ENCODE results near the gene SLC35B3. TPM values are rescaled to one million over a fixed set of nuclear protein-coding genes. Genes with fewer than 3 reads are reported as not detected.
"Not testable (repeated sequence)": the region's sequence is repeated elsewhere in the genome, so short reads cannot be mapped to it uniquely, and the experiment has no call there.

SLC35B3 gene
- total RNA-seq, 1 experiment from 2014 or later, result 22.0 TPM

DNA sequence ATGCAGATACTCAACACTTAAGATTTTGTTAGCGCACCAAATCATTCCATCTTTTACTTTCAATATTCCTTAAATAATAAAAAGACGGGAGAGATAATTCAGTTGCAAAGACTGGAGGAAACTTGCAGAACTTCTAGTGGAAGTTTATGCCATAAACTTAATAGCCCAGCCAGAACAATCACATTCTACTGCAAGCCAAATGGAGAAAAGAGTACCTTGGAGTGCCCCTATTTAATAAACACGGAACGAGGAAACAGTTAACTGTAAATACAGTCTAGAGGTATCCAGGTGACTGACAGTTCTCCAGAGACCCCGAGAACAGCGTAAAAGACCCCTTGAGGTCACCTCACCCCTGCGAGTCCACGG, 635 bp downstream of the SLC35B3 start:
- ChIA-PET POLR2A (no interaction called here), CTCF (interaction anchor here (0.7 kb wide), 1 partner anchor 9 kb away, joined by 3 read pairs; no protein-coding TSS in a partner anchor)
- DNase-seq (ENCODE audit: unreplicated experiment), result no peak
- no TSS peak for BruUV-seq (replicated peaks)
- Mint-ChIP-seq H3K4me1 (ENCODE audit: insufficient read depth, unreplicated experiment) (peaks cover 25% of the 10 kb centered on the region), H3K27me3 (ENCODE audit: insufficient read depth, unreplicated experiment) (no peaks in the 10 kb centered on the region), H3K9me3 (ENCODE audit: unreplicated experiment) (no peaks in the 10 kb centered on the region), H3K36me3 (ENCODE audit: insufficient read depth, unreplicated experiment) (peaks cover 18% of the 10 kb centered on the region), H3K27ac (ENCODE audit: low read depth, unreplicated experiment) (peak overlapping the region; percentile 98), H3K4me3 (ENCODE audit: unreplicated experiment) (peak overlapping the region; percentile 95)
- intact Hi-C loops (cut with micrococcal nuclease), result loop anchor here (10.0 kb wide), 1 partner anchor 1990 kb away; no protein-coding TSS in a partner anchor
- TF ChIP-seq, protein P1, sequence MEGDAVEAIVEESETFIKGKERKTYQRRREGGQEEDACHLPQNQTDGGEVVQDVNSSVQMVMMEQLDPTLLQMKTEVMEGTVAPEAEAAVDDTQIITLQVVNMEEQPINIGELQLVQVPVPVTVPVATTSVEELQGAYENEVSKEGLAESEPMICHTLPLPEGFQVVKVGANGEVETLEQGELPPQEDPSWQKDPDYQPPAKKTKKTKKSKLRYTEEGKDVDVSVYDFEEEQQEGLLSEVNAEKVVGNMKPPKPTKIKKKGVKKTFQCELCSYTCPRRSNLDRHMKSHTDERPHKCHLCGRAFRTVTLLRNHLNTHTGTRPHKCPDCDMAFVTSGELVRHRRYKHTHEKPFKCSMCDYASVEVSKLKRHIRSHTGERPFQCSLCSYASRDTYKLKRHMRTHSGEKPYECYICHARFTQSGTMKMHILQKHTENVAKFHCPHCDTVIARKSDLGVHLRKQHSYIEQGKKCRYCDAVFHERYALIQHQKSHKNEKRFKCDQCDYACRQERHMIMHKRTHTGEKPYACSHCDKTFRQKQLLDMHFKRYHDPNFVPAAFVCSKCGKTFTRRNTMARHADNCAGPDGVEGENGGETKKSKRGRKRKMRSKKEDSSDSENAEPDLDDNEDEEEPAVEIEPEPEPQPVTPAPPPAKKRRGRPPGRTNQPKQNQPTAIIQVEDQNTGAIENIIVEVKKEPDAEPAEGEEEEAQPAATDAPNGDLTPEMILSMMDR (IDR thresholded peaks at IDR 0.05; ENCODE audit: unreplicated experiment), result no peak

DNA sequence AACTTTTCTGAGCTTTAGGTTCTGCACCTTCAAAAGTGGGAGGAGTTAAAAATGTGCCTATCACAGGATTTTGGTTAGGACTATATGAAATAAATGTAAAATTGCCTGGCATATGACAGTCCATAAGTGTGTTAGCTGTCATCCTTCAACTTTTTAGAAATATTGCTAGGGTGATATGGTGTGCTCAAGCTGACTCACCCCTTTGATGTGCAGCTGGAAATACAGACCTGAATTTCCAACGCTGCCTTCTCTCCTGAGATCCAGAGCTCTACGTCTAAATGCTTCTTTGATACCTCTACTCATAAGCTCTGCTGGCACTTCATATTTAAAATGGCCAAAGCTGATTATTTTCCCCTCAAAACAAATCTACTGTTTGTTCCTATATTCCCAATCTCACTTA, 2.7 kb downstream of the SLC35B3 start:
- no peak overlapping the region for H3K27ac Mint-ChIP-seq (ENCODE audit: low read depth, unreplicated experiment)
- H3K9me3 Mint-ChIP-seq (ENCODE audit: unreplicated experiment), result no peaks in the 10 kb centered on the region
- DNase-seq (ENCODE audit: unreplicated experiment), result no peak
- H3K27me3 Mint-ChIP-seq (ENCODE audit: insufficient read depth, unreplicated experiment), result no peaks in the 10 kb centered on the region
- POLR2A ChIA-PET, result interaction anchor here (1.3 to 1.5 kb wide), 2 partner anchors 14 to 1997 kb away, joined by 3 read pairs; no protein-coding TSS in a partner anchor
- CTCF ChIA-PET, result interaction anchor here (0.6 kb wide), 1 partner anchor 1182 kb away, joined by 4 read pairs; no protein-coding TSS in a partner anchor
- intact Hi-C loops (cut with micrococcal nuclease), result loop anchor here (10.0 kb wide), 1 partner anchor 1992 kb away; no protein-coding TSS in a partner anchor
- peaks cover 28% of the 10 kb centered on the region for H3K36me3 Mint-ChIP-seq (ENCODE audit: insufficient read depth, unreplicated experiment)
- TF ChIP-seq, protein P1 (IDR thresholded peaks at IDR 0.05; ENCODE audit: unreplicated experiment), result no peak
- H3K4me3 Mint-ChIP-seq (ENCODE audit: unreplicated experiment), result no peak overlapping the region
- H3K4me1 Mint-ChIP-seq (ENCODE audit: insufficient read depth, unreplicated experiment), result peaks cover 25% of the 10 kb centered on the region
- no TSS peak for BruUV-seq (replicated peaks)

DNA sequence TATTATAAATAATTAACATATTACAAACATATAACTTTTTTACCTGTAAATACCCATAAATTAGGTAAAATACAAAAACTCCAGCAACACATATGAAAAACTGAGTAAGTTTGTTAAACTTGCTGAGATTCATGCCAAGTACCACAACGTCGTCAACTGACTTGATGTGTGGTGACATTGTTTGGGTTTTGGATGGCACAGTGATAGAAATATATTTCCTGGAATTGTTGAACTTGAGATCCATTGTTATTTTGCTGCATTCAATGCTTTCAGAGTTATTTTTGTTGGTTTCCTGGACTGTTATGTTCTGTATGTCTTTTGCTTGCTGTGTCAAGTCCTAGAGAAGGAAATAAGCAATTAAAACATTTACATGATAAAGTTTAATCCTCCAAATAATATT, 5.5 kb downstream of the SLC35B3 start:
- intact Hi-C loops (cut with micrococcal nuclease), result loop anchor here (10.0 kb wide), 1 partner anchor 1995 kb away; no protein-coding TSS in a partner anchor
- no peak for DNase-seq (ENCODE audit: unreplicated experiment)
- TF ChIP-seq, protein P1 (IDR thresholded peaks at IDR 0.05; ENCODE audit: unreplicated experiment), result no peak
- Mint-ChIP-seq H3K4me3 (ENCODE audit: unreplicated experiment) (no peak overlapping the region), H3K36me3 (ENCODE audit: insufficient read depth, unreplicated experiment) (peaks cover 44% of the 10 kb centered on the region), H3K9me3 (ENCODE audit: unreplicated experiment) (no peaks in the 10 kb centered on the region), H3K27ac (ENCODE audit: low read depth, unreplicated experiment) (no peak overlapping the region), H3K27me3 (ENCODE audit: insufficient read depth, unreplicated experiment) (no peaks in the 10 kb centered on the region), H3K4me1 (ENCODE audit: insufficient read depth, unreplicated experiment) (peaks cover 21% of the 10 kb centered on the region)
- ChIA-PET CTCF (interaction anchor here (0.6 kb wide), 1 partner anchor 9 kb away, joined by 3 read pairs; no protein-coding TSS in a partner anchor), POLR2A (interaction anchor here (0.6 to 2.2 kb wide), 2 partner anchors 12 to 20 kb away, joined by 3 to 4 read pairs; no protein-coding TSS in a partner anchor)
- no TSS peak for BruUV-seq (replicated peaks)

DNA sequence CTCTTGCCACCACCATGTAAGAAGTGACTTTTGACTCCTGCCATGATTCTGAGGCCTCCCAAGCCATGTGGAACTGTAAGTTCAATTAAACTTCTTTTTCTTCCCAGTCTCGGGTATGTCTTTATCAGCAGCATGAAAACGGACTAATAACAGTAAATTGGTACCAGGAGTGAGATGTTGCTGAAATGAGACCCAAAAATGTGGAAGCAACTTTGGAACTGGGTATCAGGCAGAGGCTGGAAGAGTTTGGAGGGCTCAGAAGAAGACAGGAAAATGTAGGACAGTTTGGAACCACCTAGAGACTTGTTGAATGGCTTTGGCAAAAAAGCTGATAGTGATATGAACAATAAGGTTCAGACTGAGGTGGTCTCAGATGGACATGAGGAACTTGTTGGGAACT, 8.8 kb downstream of the SLC35B3 start:
- H3K27ac Mint-ChIP-seq (ENCODE audit: low read depth, unreplicated experiment); H3K4me1 Mint-ChIP-seq (ENCODE audit: insufficient read depth, unreplicated experiment); CTCF ChIA-PET; BruUV-seq (replicated peaks); intact Hi-C loops (cut with micrococcal nuclease); POLR2A ChIA-PET; H3K9me3 Mint-ChIP-seq (ENCODE audit: unreplicated experiment); H3K27me3 Mint-ChIP-seq (ENCODE audit: insufficient read depth, unreplicated experiment); H3K4me3 Mint-ChIP-seq (ENCODE audit: unreplicated experiment); DNase-seq (ENCODE audit: unreplicated experiment): not testable (repeated sequence)
- peaks cover 50% of the 10 kb centered on the region for H3K36me3 Mint-ChIP-seq (ENCODE audit: insufficient read depth, unreplicated experiment)

All from MCF 10A (cell line).